IMR-90 (cell line): ENCODE measurements around the gene MYO5A.

Source experiments
- CTCF ChIP-seq: conservative IDR thresholded peaks from 2 replicates; pipeline ENCODE4 v1.5.1; 2012; ENCODE audit warnings: mild to moderate bottlenecking, low read depth, low read length, improper control_type of control experiment
- MAZ ChIP-seq: IDR thresholded peaks from 2 replicates; pipeline ENCODE4 v1.6.1; 2012; ENCODE audit warnings: low read depth, mild to moderate bottlenecking, low read length, improper control_type of control experiment, moderate library complexity, borderline replicate concordance
- POLR2A ChIP-seq: IDR thresholded peaks from 2 replicates; pipeline ENCODE4 v1.6.1; 2012; ENCODE audit warnings: mild to moderate bottlenecking, low read depth, low read length
- RAD21 ChIP-seq: IDR thresholded peaks from 2 replicates; pipeline ENCODE4 v1.6.1; 2012; ENCODE audit warnings: low read length, improper control_type of control experiment
- RCOR1 ChIP-seq: IDR thresholded peaks from 2 replicates; pipeline ENCODE4 v1.6.1; 2012; ENCODE audit warnings: mild to moderate bottlenecking, low read length, improper control_type of control experiment; ENCODE audit not compliant: insufficient replicate concordance
- USF2 ChIP-seq: fragments of 150-350 bp; IDR thresholded peaks from 2 replicates; pipeline ENCODE4 v1.6.1; 2017; ENCODE audit warnings: mild to moderate bottlenecking, antibody characterized with exemption, low read length, low read depth
- TF ChIP-seq, protein P1 (sequence below): fragments of 150-350 bp; IDR thresholded peaks from 2 replicates; pipeline ENCODE4 v1.6.1; 2016; ENCODE audit warnings: low read depth, mild to moderate bottlenecking, low read length, moderate library complexity, borderline replicate concordance

GRCh38 chr15:52434885-52435284, 93.8 kb downstream of the MYO5A start:
- TF ChIP-seq POLR2A (no peak), CTCF (no peak), RCOR1 (no peak), RAD21 (no peak), MAZ (no peak), USF2 (no peak)
- TF ChIP-seq, protein P1, sequence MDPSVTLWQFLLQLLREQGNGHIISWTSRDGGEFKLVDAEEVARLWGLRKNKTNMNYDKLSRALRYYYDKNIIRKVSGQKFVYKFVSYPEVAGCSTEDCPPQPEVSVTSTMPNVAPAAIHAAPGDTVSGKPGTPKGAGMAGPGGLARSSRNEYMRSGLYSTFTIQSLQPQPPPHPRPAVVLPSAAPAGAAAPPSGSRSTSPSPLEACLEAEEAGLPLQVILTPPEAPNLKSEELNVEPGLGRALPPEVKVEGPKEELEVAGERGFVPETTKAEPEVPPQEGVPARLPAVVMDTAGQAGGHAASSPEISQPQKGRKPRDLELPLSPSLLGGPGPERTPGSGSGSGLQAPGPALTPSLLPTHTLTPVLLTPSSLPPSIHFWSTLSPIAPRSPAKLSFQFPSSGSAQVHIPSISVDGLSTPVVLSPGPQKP = no peak
